K562 (cell line): Measurements from ENCODE around the gene CXCL16. TPM values are rescaled to one million over a fixed set of nuclear protein-coding genes. Genes with fewer than 3 reads are reported as not detected.

ENCODE experiments used
- ATAC-seq: fragments of 200-7000 bp; cut with Tn5 transposase; 3 replicates; pipeline ENCODE4 v1.9.1; 2020; ENCODE audit warnings: moderate library complexity
- BruUV-seq: library from RNA; stranded (reverse); fragments of 400-500 nt; replicated peaks from 2 replicates; lab custom pipeline; 2021; lab: Mats Ljungman, UMichigan
- CTCF ChIA-PET: fragments of 300-600 bp; formaldehyde crosslinking; extraction: SDS; loops from one replicate; lab custom pipeline; 2021; ENCODE audit warnings: low intra/inter-chr PET ratio; lab: Yijun Ruan, JAX
- POLR2A ChIA-PET: fragments of 300-600, 350-650 bp; sonication (Branson Sonifier 250); formaldehyde crosslinking; extraction: SDS; loops from one replicate; lab custom pipeline; 2021; ENCODE audit warnings: antibody characterized with exemption, inconsistent platforms; lab: Yijun Ruan, JAX
- DNase-seq, 4 experiments: peaks; one replicate each; pipeline versions ENCODE4 v3.0.0 to v3.0.0-alpha.2; 2011 to 2018; ENCODE audit warnings: low spot score in 3 of 4, mixed read lengths in 3 of 4; ENCODE audit errors: extremely low read depth in 1 of 4
- FAIRE-seq: peaks from 2 replicates; lab custom pipeline; 2011; peaks lifted over from hg19 to GRCh38; lab: Jason Lieb, UNC
- H2AFZ ChIP-seq: 2 replicates; pipeline ENCODE4 v1.6.0; 2011; ENCODE audit warnings: low read depth, low read length, control low read depth, inconsistent platforms
- H3K27ac ChIP-seq: fragments of 200-600 bp; 3 replicates; pipeline ENCODE4 v1.8.0; 2011; ENCODE audit warnings: low read depth, mild to moderate bottlenecking, control low read depth, inconsistent platforms, low read length, moderate library complexity, mixed read lengths; ENCODE audit errors: extremely low read depth
- H3K27me3 ChIP-seq, 2 experiments: fragments of 300-600 bp in 1 of 2; 2 replicates in 1 of 2; 3 replicates in 1 of 2; pipeline versions ENCODE4 v1.6.0 to v1.8.0; 2011; ENCODE audit warnings: inconsistent platforms in 2 of 2, low read length in 2 of 2, mild to moderate bottlenecking in 1 of 2, mixed read lengths in 1 of 2, moderate library complexity in 1 of 2; ENCODE audit not compliant: control insufficient read depth in 2 of 2, insufficient read depth in 2 of 2
- H3K36me3 ChIP-seq: fragments of 300-600 bp; 3 replicates; pipeline ENCODE4 v1.8.0; 2011; ENCODE audit warnings: mild to moderate bottlenecking, low read length, inconsistent platforms; ENCODE audit not compliant: control insufficient read depth, insufficient read depth
- H3K4me1 ChIP-seq, 2 experiments: fragments of 200-600 bp in 1 of 2; replicated peaks in 1 of 2; 2 replicates in 1 of 2; 3 replicates in 1 of 2; pipeline versions ENCODE4 v1.5.1 to v1.8.0; 2011; ENCODE audit warnings: inconsistent platforms in 2 of 2, low read length in 2 of 2, mild to moderate bottlenecking in 1 of 2, mixed read lengths in 1 of 2, moderate library complexity in 1 of 2; ENCODE audit not compliant: control insufficient read depth in 2 of 2, insufficient read depth in 2 of 2
- H3K4me2 ChIP-seq: 2 replicates; pipeline ENCODE4 v1.6.1; 2011; ENCODE audit warnings: low read length, control low read depth, inconsistent platforms, mixed read lengths; ENCODE audit not compliant: insufficient read depth
- H3K4me3 ChIP-seq: fragments of 200-600 bp; sonication (generic), shearing (Covaris generic); 2 replicates; pipeline ENCODE4 v1.5.1; 2016; ENCODE audit warnings: control low read depth, inconsistent platforms
- H3K79me2 ChIP-seq: fragments of 200-600 bp; 3 replicates; pipeline ENCODE4 v1.8.0; 2011; ENCODE audit warnings: low read length, inconsistent platforms; ENCODE audit not compliant: control insufficient read depth, insufficient read depth
- H3K9ac ChIP-seq, 2 experiments: 2 replicates each; pipeline versions ENCODE4 v1.6.0 to v1.6.1; 2011; ENCODE audit warnings: low read depth in 2 of 2, low read length in 2 of 2, control low read depth in 1 of 2, inconsistent platforms in 1 of 2, mild to moderate bottlenecking in 1 of 2, mixed read lengths in 1 of 2; ENCODE audit not compliant: insufficient read depth in 1 of 2
- H3K9me1 ChIP-seq: one replicate; pipeline ENCODE4 v1.6.0; 2011; ENCODE audit warnings: inconsistent platforms, mild to moderate bottlenecking, low read length, moderate library complexity; ENCODE audit not compliant: control insufficient read depth, insufficient read depth
- H3K9me3 ChIP-seq: replicated peaks from 2 replicates; pipeline ENCODE4 v1.5.1; 2011; ENCODE audit warnings: low read depth, low read length, inconsistent platforms; ENCODE audit not compliant: control insufficient read depth, insufficient read depth
- H4K20me1 ChIP-seq: replicated peaks from 2 replicates; pipeline ENCODE4 v1.6.1; 2011; ENCODE audit warnings: low read length, inconsistent platforms, mixed read lengths; ENCODE audit not compliant: control insufficient read depth, insufficient read depth
- ARID3A ChIP-seq: IDR thresholded peaks from 2 replicates; pipeline ENCODE4 v1.6.1; 2012; ENCODE audit warnings: low read depth, low read length, improper control_type of control experiment, borderline replicate concordance
- ELK1 ChIP-seq: sonication (generic); formaldehyde crosslinking; IDR thresholded peaks from 2 replicates; pipeline ENCODE4 v1.8.1; 2022; ENCODE audit warnings: missing genetic modification reagents
- HIVEP1 ChIP-seq: fragments of 250-450 bp; sonication (Bioruptor Pico); IDR thresholded peaks from 2 replicates; pipeline ENCODE4 v1.4.0; 2020; ENCODE audit warnings: mild to moderate bottlenecking
- MYBL2 ChIP-seq, 2 experiments: fragments of 450-650 bp in 1 of 2; sonication (generic) in 1 of 2; formaldehyde crosslinking in 1 of 2; IDR thresholded peaks; 2 replicates each; pipeline versions ENCODE4 v1.6.1 to v1.8.1; 2017 to 2022; ENCODE audit warnings: borderline replicate concordance in 1 of 2, inconsistent platforms in 1 of 2, low read depth in 1 of 2, mild to moderate bottlenecking in 1 of 2, missing genetic modification reagents in 1 of 2, moderate library complexity in 1 of 2
- RBBP5 ChIP-seq: fragments of 200-600 bp; sonication (generic); IDR thresholded peaks from 2 replicates; pipeline ENCODE4 v1.6.1; 2012; ENCODE audit warnings: borderline replicate concordance, mild to moderate bottlenecking, low read length, control low read depth, inconsistent platforms; ENCODE audit not compliant: insufficient read depth, poor library complexity, severe bottlenecking
- RBM25 ChIP-seq: fragments of 200-400 bp; formaldehyde crosslinking; IDR thresholded peaks from 2 replicates; pipeline ENCODE4 v1.6.1; 2018; ENCODE audit warnings: low read length, low read depth, moderate library complexity; ENCODE audit not compliant: severe bottlenecking
- SAFB ChIP-seq: fragments of 200-400 bp; formaldehyde crosslinking; IDR thresholded peaks from 2 replicates; pipeline ENCODE4 v1.6.1; 2017; ENCODE audit warnings: low read depth, low read length, borderline replicate concordance
- SAP30 ChIP-seq: fragments of 200-600 bp; sonication (generic); IDR thresholded peaks from 2 replicates; pipeline ENCODE4 v1.6.1; 2012; ENCODE audit warnings: borderline replicate concordance, low read depth, mild to moderate bottlenecking, moderate library complexity, low read length, control low read depth, inconsistent platforms; ENCODE audit not compliant: insufficient read depth, poor library complexity, severe bottlenecking
- SREBF2 ChIP-seq: sonication (generic); formaldehyde crosslinking; IDR thresholded peaks from 2 replicates; pipeline ENCODE4 v1.4.0; 2020; ENCODE audit warnings: mild to moderate bottlenecking, missing genetic modification reagents
- ZNF780A ChIP-seq: fragments of 250-450 bp; sonication (Bioruptor Pico); IDR thresholded peaks from 2 replicates; pipeline ENCODE4 v1.5.0; 2021; ENCODE audit warnings: mild to moderate bottlenecking
- WGBS: fragments of 100-300 bp; shearing (Covaris generic); methylation state at CpG from one replicate; pipeline ENCODE4 v1.1.6; 2016; ENCODE audit warnings: low coverage, mixed read lengths; ENCODE audit not compliant: insufficient coverage; ENCODE audit errors: missing lambda C conversion rate; 5-methylcytosine and 5-hydroxymethylcytosine counted together
- in situ Hi-C: fragments of 300-500 bp; cut with MboI; formaldehyde crosslinking; loops from 4 replicates; pipeline ENCODE4 v1.15.0; 2018; ENCODE audit warnings: inconsistent platforms, mixed read lengths
- intact Hi-C: fragments of 100-400 bp; cut with micrococcal nuclease; formaldehyde crosslinking; loops from 2 replicates; pipeline ENCODE4 v1.14.2; 2022
- polyA plus RNA-seq, 8 experiments: library from polyadenylated mRNA; depleted of rRNA in 4 of 8; stranded (reverse) in 5 of 8; unstranded in 3 of 8; fragments of >200 nt; fragmentation: Nextera tagmentation in 2 of 8; fragmentation: Illumina TruSeq in 1 of 8; extraction: Ambion mirVana in 2 of 8; extraction: Trizol in 1 of 8; gene quantifications; 2 replicates each; pipeline versions ENCODE4 v1.2.1 to v1.2.3, GENCODE V29; 2011 to 2014; ENCODE audit warnings: inconsistent platforms in 1 of 8, missing spikeins in 1 of 8
- total RNA-seq, 7 experiments: library from RNA; depleted of rRNA in 6 of 7; stranded (reverse); fragments of >200 nt in 6 of 7; fragmentation: Illumina TruSeq in 2 of 7; extraction: Trizol in 2 of 7; gene quantifications; 2 replicates each; pipeline versions ENCODE4 v1.2.1 to v1.2.3, GENCODE V29; 2011 to 2021; ENCODE audit warnings: low replicate concordance in 1 of 7

Gene CXCL16
- total and polyA plus RNA-seq, 9 of the 15 experiments (the other 6 are each of a cell fraction or from before 2014, with no cell fraction given): 0.05 to 0.68 (median 0.22) TPM; not detected in 2

DNA sequence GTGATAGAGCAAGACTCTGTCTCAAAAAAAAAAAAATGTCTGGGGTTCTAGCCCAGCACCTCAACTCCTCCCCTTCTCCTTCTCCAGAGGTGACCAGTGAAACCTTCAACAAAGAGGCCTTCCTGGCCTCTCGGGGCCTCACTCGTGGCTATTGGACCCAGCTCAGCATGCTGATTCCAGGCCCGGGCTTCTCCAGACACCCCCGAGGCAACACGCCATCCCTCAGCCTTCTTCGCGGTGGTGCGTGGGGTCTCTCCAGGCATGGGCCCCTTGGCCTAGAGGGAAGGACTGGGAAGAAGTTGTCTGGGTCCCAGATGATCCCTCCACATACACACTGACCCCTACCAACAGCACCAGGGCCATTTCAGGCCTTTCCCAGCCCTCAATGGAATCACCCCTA lies 3.5 kb upstream of the CXCL16 start:
- no peaks in the 10 kb centered on the region for H3K9me1 ChIP-seq
- FAIRE-seq (no peak), ATAC-seq (no peak), DNase-seq (no peak)
- no peaks in the 10 kb centered on the region for H3K79me2 ChIP-seq
- H3K27ac ChIP-seq: no peak overlapping the region
- ChIA-PET CTCF (no interaction called here), POLR2A (interaction anchor here (0.5 to 0.6 kb wide), 2 partner anchors 46 to 171 kb away, joined by 3 to 5 read pairs; no protein-coding TSS in a partner anchor)
- H2AFZ ChIP-seq: no peak overlapping the region
- peaks cover 0 to 25% of the 10 kb centered on the region in 2 experiments; a peak in 2 of 5 replicates for H3K4me1 ChIP-seq
- peaks cover 15 to 50% of the 10 kb centered on the region in 2 experiments for H3K27me3 ChIP-seq
- in situ Hi-C loops (no loop called here), intact Hi-C loops (no loop called here)
- WGBS: 60% methylated on average over 1 of the region's 8 CpGs
- H4K20me1 ChIP-seq: no peaks in the 10 kb centered on the region
- no TSS peak for BruUV-seq
- no peak overlapping the region; a peak in 1 of 4 replicates for H3K9ac ChIP-seq
- no peaks in the 10 kb centered on the region for H3K36me3 ChIP-seq
- no peaks in the 10 kb centered on the region for H3K9me3 ChIP-seq
- H3K4me2 ChIP-seq: no peak overlapping the region
- no peak overlapping the region for H3K4me3 ChIP-seq
- no peak for TF ChIP-seq ZNF780A (CRISPR knock-in tag)
- no peak for TF ChIP-seq SREBF2 (CRISPR knock-in tag)
- no peak for TF ChIP-seq SAP30
- no peak for TF ChIP-seq SAFB
- TF ChIP-seq RBBP5: no peak
- TF ChIP-seq ELK1: no peak
- TF ChIP-seq ARID3A: no peak
- no peak for TF ChIP-seq RBM25
- no peak for TF ChIP-seq MYBL2 (IDR thresholded peaks at IDR 0.05; ENCODE audit: low read depth)
- TF ChIP-seq MYBL2 (CRISPR knock-in tag; IDR thresholded peaks at IDR 0.05; ENCODE audit: borderline replicate concordance): no peak
- TF ChIP-seq HIVEP1 (CRISPR knock-in tag): no peak
